Fibroblast of pulmonary artery (primary cell): Measurements from ENCODE around the gene PIPOX.

Source experiments
- DNase-seq: peaks from one replicate; pipeline ENCODE4 v3.0.0-alpha.2; 2010; ENCODE audit warnings: low read depth
- H3K4me3 ChIP-seq: replicated peaks from 2 replicates; pipeline ENCODE4 v1.5.1; 2011; ENCODE audit warnings: low read depth, mild to moderate bottlenecking, control low read depth, low read length, moderate library complexity
- TF ChIP-seq, protein P1 (sequence below): IDR thresholded peaks from 2 replicates; pipeline ENCODE4 v1.5.1; 2011; ENCODE audit warnings: mild to moderate bottlenecking, control low read depth, low read length, inconsistent platforms; ENCODE audit errors: missing control alignments

Gene PIPOX

DNA sequence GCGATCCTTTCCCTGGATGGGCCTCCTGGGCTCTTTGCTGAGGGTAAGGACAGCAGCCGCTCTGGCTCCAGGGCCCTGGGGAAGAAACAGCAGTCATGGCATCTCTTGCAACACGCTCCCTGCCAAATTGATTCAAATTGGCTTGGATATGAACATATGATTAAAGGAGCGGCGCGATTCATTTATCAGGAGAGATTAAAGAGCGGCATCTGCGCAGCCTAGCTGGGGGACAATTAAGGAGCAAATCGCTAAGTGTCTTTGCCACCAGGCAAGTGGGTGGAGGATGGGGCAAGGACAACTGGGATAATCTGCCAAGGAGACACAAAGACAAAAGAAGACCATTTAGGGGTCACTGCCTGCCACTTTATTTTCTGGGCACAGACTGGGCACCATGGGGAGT, 27.8 kb downstream of the PIPOX start:
- H3K4me3 ChIP-seq: no peak overlapping the region
- DNase-seq: no peak
- TF ChIP-seq, protein P1, sequence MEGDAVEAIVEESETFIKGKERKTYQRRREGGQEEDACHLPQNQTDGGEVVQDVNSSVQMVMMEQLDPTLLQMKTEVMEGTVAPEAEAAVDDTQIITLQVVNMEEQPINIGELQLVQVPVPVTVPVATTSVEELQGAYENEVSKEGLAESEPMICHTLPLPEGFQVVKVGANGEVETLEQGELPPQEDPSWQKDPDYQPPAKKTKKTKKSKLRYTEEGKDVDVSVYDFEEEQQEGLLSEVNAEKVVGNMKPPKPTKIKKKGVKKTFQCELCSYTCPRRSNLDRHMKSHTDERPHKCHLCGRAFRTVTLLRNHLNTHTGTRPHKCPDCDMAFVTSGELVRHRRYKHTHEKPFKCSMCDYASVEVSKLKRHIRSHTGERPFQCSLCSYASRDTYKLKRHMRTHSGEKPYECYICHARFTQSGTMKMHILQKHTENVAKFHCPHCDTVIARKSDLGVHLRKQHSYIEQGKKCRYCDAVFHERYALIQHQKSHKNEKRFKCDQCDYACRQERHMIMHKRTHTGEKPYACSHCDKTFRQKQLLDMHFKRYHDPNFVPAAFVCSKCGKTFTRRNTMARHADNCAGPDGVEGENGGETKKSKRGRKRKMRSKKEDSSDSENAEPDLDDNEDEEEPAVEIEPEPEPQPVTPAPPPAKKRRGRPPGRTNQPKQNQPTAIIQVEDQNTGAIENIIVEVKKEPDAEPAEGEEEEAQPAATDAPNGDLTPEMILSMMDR: no peak

DNA sequence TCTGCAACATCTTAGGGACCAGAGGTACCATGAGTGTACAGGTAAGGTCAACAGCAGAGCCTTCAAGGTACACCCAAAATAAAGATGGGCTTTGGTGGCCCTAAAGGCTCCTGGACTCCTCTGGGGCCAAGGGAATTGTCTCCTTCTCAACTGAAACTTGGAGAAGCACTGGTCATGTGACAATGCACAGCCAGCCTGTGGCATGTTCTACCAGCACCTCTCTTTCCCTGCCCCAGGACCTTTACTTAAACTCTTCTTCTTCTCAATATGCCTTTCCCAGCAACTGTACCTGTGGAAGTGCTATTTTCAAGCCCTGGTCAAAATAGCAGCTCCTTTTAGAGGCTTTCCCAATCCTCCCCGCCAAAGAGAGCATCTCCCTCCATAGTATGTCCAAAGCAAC, 28.4 kb downstream of the PIPOX start:
- TF ChIP-seq, protein P1: no peak
- no peak for DNase-seq
- no peak overlapping the region for H3K4me3 ChIP-seq

DNA sequence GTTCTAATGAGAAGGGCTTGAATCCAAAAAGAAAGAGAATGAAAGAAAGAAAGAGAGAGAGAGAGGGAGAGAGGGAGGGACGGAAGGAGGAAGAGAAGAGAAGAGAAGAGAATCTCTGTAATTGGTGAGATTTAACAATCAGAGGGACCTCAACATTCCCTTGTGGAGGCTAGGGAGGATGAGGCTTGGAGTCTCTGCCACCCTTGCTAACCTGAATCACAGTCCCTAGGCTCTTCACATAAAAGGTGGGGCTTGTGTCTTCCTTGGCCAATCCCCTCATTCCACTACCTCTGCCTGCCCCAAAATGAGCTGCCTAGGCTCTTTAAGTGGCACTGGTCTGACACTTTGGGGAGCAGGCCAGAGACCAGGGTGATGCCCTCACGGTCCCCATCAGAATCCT, 30.1 kb downstream of the PIPOX start:
- TF ChIP-seq, protein P1: no peak
- H3K4me3 ChIP-seq: no peak overlapping the region
- no peak for DNase-seq

DNA sequence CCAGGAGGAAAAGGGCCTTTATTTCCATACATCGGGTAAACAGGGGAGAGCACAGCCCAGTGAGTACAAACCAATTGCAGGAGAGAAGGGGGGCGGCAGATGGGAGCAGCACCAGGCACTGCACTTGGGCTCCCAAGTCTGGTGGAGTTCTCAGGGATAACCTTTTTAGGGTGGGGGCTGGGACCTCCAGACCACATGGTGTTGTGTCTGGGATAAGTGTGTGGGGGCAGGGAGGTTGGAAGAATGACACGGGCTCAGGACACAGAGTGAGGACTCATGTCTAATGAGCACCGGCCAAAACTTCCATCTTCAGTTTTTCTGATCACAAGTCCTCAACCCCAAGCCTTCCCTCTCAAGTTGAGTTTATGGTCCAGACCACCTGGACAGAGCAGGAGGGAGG, 30.6 kb downstream of the PIPOX start:
- no peak for DNase-seq
- no peak overlapping the region for H3K4me3 ChIP-seq
- TF ChIP-seq, protein P1: no peak

DNA sequence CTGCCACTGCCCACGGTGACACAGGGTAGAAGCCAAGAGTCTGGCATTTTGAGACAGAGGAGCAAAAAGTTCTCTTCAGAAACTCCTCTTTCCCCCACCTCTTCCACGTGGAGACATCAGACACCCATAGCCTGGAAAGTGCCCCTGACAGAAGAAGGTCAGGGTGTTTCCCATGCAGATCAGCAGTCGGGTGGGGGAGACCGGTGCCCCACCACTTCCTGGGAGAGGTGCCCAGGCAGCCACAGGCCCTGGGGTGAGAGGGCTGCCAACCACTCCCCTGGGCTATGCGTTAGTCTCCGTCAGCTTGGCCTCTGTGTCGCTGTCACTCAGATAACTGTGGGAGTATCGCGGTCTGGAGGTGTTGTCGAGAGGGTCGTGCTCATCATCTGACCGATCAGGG, 31.5 kb downstream of the PIPOX start:
- no peak overlapping the region for H3K4me3 ChIP-seq
- TF ChIP-seq, protein P1: no peak
- no peak for DNase-seq

DNA sequence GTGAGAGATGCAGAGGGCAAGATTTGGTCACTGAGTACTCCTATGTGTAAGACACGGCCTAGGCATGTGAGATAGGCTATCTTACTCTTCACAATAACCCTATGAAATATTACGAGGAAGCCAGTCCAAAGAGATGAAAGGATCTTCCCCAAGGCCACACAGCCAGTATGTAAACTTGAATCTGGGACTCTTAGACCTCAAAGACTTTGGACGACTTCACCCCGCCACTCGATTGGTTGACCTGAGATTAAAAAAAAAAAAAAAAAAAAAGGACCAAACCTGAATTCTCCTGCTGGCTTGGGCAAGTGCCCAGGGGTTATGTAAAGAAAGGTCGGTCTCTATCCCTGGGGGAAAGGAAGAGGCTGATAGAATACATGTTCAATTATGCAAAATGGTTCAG, 33.1 kb downstream of the PIPOX start:
- H3K4me3 ChIP-seq: no peak overlapping the region
- no peak for DNase-seq
- TF ChIP-seq, protein P1: no peak

DNA sequence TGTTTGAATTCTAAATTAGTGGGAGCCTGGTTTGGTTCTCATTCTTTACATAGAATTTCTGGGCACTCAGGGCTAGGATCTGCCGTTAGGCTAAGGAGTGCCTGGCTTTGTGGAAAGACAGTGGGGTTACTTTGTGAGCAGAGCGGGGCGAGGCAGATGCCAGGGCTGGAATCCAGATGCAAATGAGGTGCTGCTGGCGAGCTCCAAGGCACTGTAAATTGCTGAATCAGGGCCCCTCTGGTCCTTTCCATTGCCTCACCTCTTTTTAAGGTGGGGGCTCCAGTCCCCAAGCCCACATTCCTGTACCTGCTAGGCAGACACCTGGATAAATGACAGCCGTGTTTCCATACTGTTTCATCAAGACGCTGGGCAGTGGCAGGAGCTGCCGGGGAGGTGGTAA, 33.8 kb downstream of the PIPOX start:
- no peak overlapping the region for H3K4me3 ChIP-seq
- TF ChIP-seq, protein P1: no peak
- DNase-seq: no peak
